Anterior cingulate cortex (tissue), 58 donors: Measurements from ENCODE around the gene AGL.
"Not testable (repeated sequence)": the region's sequence is repeated elsewhere in the genome, so short reads cannot be mapped to it uniquely, and the experiment has no call there.

Experiments used
- DNase-seq, 58 donors: peaks; one replicate each; lab custom pipeline; 2025; lab: John Stamatoyannopoulos, UW

AGL gene

GRCh38 chr1:99850459-99851291 is 514 bp downstream of the AGL start:
- peak in 9 of 58 donors; percentile 40 to 70 (median 66) for DNase-seq

GRCh38 chr1:99851850-99852454 is 1.8 kb downstream of the AGL start:
- peak in 3 of 58 donors; percentile 3 to 16 (median 10) for DNase-seq

- no peak for DNase-seq
Observed at GRCh38 chr1:99852648-99853047, 2.5 kb downstream of the AGL start.

GRCh38 chr1:99855914-99856450 is 5.8 kb downstream of the AGL start:
- DNase-seq: no peak

- DNase-seq: not testable (repeated sequence)
Observed at GRCh38 chr1:99857041-99857440, 6.9 kb downstream of the AGL start.

GRCh38 chr1:99858286-99858685 is 8.1 kb downstream of the AGL start:
- DNase-seq: no peak

GRCh38 chr1:99858881-99859280 is 8.7 kb downstream of the AGL start:
- DNase-seq: no peak

GRCh38 chr1:99860703-99861102 is 10.5 kb downstream of the AGL start:
- DNase-seq: no peak

GRCh38 chr1:99867682-99868081 is 17.5 kb downstream of the AGL start:
- no peak for DNase-seq

- DNase-seq: no peak
Observed at GRCh38 chr1:99869304-99869703, 19.1 kb downstream of the AGL start.

GRCh38 chr1:99869723-99870122 is 19.6 kb downstream of the AGL start:
- DNase-seq: no peak

- DNase-seq: no peak
Observed at GRCh38 chr1:99872063-99872462, 21.9 kb downstream of the AGL start.

- DNase-seq: no peak
Observed at GRCh38 chr1:99877568-99877967, 27.4 kb downstream of the AGL start.

GRCh38 chr1:99886179-99886578 is 36.0 kb downstream of the AGL start:
- DNase-seq: no peak

GRCh38 chr1:99886841-99887240 is 36.7 kb downstream of the AGL start:
- DNase-seq: no peak

GRCh38 chr1:99887890-99888289 is 37.7 kb downstream of the AGL start:
- no peak for DNase-seq

GRCh38 chr1:99891997-99892396 is 41.8 kb downstream of the AGL start:
- no peak for DNase-seq

- DNase-seq: not testable (repeated sequence)
Observed at GRCh38 chr1:99903278-99903677, 53.1 kb downstream of the AGL start.

GRCh38 chr1:99906535-99906934 is 56.4 kb downstream of the AGL start:
- DNase-seq: no peak

- no peak for DNase-seq
Observed at GRCh38 chr1:99917214-99917613, 67.1 kb downstream of the AGL start.

- no peak for DNase-seq
Observed at GRCh38 chr1:99919220-99919619, 69.1 kb downstream of the AGL start.

GRCh38 chr1:99934801-99935200 is 84.6 kb downstream of the AGL start:
- no peak for DNase-seq
